ENCODE measurements around the gene ENPP7.

Gene ENPP7

DNA sequence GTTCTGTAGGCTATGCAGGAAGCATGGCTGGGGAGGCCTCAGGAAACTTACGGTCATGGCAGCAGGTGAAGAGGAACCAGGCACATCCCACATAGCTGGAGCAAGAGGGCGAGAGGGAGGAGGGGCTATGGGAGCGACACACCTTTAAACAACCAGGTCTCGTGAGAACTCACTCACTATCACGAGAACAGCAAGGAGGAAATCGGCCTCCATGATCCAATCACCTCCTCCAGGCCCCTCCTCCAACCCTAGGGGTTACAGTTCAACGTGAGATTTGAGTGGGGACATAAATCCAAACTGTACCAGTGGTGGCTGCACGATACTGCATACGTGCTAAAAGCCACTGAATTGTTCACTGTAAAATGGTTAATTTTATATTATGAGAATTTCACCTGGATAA lies 26.1 kb upstream of the ENPP7 start:
- no peaks in the 10 kb centered on the region for H3K9me3 ChIP-seq (replicated peaks; ENCODE audit: insufficient read depth, low read length)
- H3K27ac ChIP-seq (ENCODE audit: low read length) = no peak overlapping the region
- H3K9me2 ChIP-seq (replicated peaks; ENCODE audit: insufficient read depth, low read length) = no peaks in the 10 kb centered on the region
- H2AFZ ChIP-seq (ENCODE audit: low read length) = no peak overlapping the region
- H3K4me2 ChIP-seq (ENCODE audit: low read depth, low read length) = no peak overlapping the region
- no peaks in the 10 kb centered on the region for H4K20me1 ChIP-seq (ENCODE audit: insufficient read depth, low read length)
- H3K36me3 ChIP-seq (replicated peaks; ENCODE audit: insufficient read depth, low read length) = no peaks in the 10 kb centered on the region
- TF ChIP-seq CTCF (IDR thresholded peaks at IDR 0.05; ENCODE audit: low read length) (no peak), EZH2 (optimal IDR thresholded peaks at IDR 0.05; ENCODE audit: low read depth, low read length) (no peak), EZH2phosphoT487 (IDR thresholded peaks at IDR 0.05; ENCODE audit: low read length) (no peak)
- H3F3A ChIP-seq (ENCODE audit: insufficient read depth, low read length) = no peaks in the 10 kb centered on the region
- H3K79me2 ChIP-seq (ENCODE audit: low read length) = no peaks in the 10 kb centered on the region
- H3K27me3 ChIP-seq (replicated peaks; ENCODE audit: insufficient read depth, low read length) = peaks cover 71% of the 10 kb centered on the region
- H3K9ac ChIP-seq (ENCODE audit: low read length) = no peak overlapping the region
- H3K4me3 ChIP-seq (ENCODE audit: low read length) = no peak overlapping the region
- no peak for DNase-seq
- no peaks in the 10 kb centered on the region for H3K4me1 ChIP-seq (ENCODE audit: low read length)

DNA sequence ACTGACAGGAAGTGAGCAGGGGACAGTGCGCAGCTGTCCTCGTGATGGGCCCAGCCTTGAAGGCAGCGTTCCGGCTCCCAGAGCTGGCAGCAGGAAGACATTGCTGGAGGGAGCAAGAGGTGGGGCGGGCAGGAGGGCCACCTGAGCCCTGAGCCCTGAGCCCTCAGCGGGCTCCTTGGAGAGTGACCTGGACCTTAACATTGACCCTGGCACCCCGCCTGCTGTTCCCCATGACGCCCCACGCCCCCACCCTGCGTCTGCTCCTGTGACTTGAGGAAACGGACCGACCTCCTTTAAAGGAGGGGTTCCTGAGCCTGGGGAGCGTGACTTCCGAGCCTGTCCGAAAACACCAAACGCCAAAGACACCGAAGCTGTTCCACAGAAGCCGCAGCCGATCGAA lies 25.1 kb upstream of the ENPP7 start:
- no peak for TF ChIP-seq EZH2phosphoT487 (IDR thresholded peaks at IDR 0.05; ENCODE audit: low read length)
- TF ChIP-seq EZH2 (optimal IDR thresholded peaks at IDR 0.05; ENCODE audit: low read depth, low read length) = no peak
- no peak for TF ChIP-seq CTCF (IDR thresholded peaks at IDR 0.05; ENCODE audit: low read length)
- DNase-seq = no peak
- no peaks in the 10 kb centered on the region for H3K4me1 ChIP-seq (ENCODE audit: low read length)
- peaks cover 66% of the 10 kb centered on the region for H3K27me3 ChIP-seq (replicated peaks; ENCODE audit: insufficient read depth, low read length)
- H3K4me2 ChIP-seq (ENCODE audit: low read depth, low read length) = no peak overlapping the region
- no peaks in the 10 kb centered on the region for H3K9me2 ChIP-seq (replicated peaks; ENCODE audit: insufficient read depth, low read length)
- no peaks in the 10 kb centered on the region for H3K36me3 ChIP-seq (replicated peaks; ENCODE audit: insufficient read depth, low read length)
- H2AFZ ChIP-seq (ENCODE audit: low read length) = no peak overlapping the region
- no peaks in the 10 kb centered on the region for H4K20me1 ChIP-seq (ENCODE audit: insufficient read depth, low read length)
- H3K27ac ChIP-seq (ENCODE audit: low read length) = no peak overlapping the region
- no peaks in the 10 kb centered on the region for H3K9me3 ChIP-seq (replicated peaks; ENCODE audit: insufficient read depth, low read length)
- H3K9ac ChIP-seq (ENCODE audit: low read length) = no peak overlapping the region
- H3K4me3 ChIP-seq (ENCODE audit: low read length) = no peak overlapping the region
- H3F3A ChIP-seq (ENCODE audit: insufficient read depth, low read length) = no peaks in the 10 kb centered on the region
- H3K79me2 ChIP-seq (ENCODE audit: low read length) = no peaks in the 10 kb centered on the region

- H2AFZ ChIP-seq (ENCODE audit: low read length) = no peak overlapping the region
- H3K36me3 ChIP-seq (replicated peaks; ENCODE audit: insufficient read depth, low read length) = no peaks in the 10 kb centered on the region
- H4K20me1 ChIP-seq (ENCODE audit: insufficient read depth, low read length) = no peaks in the 10 kb centered on the region
- H3K4me3 ChIP-seq (ENCODE audit: low read length) = no peak overlapping the region
- no peak overlapping the region for H3K27ac ChIP-seq (ENCODE audit: low read length)
- H3F3A ChIP-seq (ENCODE audit: insufficient read depth, low read length) = no peaks in the 10 kb centered on the region
- no peaks in the 10 kb centered on the region for H3K9me3 ChIP-seq (replicated peaks; ENCODE audit: insufficient read depth, low read length)
- H3K79me2 ChIP-seq (ENCODE audit: low read length) = no peaks in the 10 kb centered on the region
- DNase-seq = no peak
- TF ChIP-seq CTCF (IDR thresholded peaks at IDR 0.05; ENCODE audit: low read length) (no peak), EZH2 (optimal IDR thresholded peaks at IDR 0.05; ENCODE audit: low read depth, low read length) (no peak), EZH2phosphoT487 (IDR thresholded peaks at IDR 0.05; ENCODE audit: low read length) (no peak)
- H3K9ac ChIP-seq (ENCODE audit: low read length) = no peak overlapping the region
- no peak overlapping the region for H3K4me2 ChIP-seq (ENCODE audit: low read depth, low read length)
- H3K4me1 ChIP-seq (ENCODE audit: low read length) = 0 out of 2 replicates have a peak, but pooled peaks cover 2% of the 10 kb centered on the region
- no peaks in the 10 kb centered on the region for H3K9me2 ChIP-seq (replicated peaks; ENCODE audit: insufficient read depth, low read length)
- peaks cover 71% of the 10 kb centered on the region for H3K27me3 ChIP-seq (replicated peaks; ENCODE audit: insufficient read depth, low read length)
These were observed 23.6 kb upstream of the ENPP7 start for GRCh38 chr17:79706931-79707850.
